ENCODE results near the gene POTEH. TPM values are rescaled to one million over a fixed set of nuclear protein-coding genes. Genes with fewer than 3 reads are reported as not detected.
"Not testable (repeated sequence)": the region's sequence is repeated elsewhere in the genome, so short reads cannot be mapped to it uniquely, and the experiment has no call there.

POTEH gene
- total RNA-seq, 1 experiment from 2014 or later = not detected

- H3K9ac ChIP-seq (ENCODE audit: low read length); H3F3A ChIP-seq (ENCODE audit: low read length, unreplicated experiment); ATAC-seq; H3K27ac ChIP-seq (ENCODE audit: low read length); BruUV-seq (replicated peaks); H3K9me2 ChIP-seq (replicated peaks; ENCODE audit: low read length); H3K4me2 ChIP-seq (ENCODE audit: low read length); H3K27me3 ChIP-seq (ENCODE audit: low read length); H3K9me3 ChIP-seq (ENCODE audit: low read length); H4K20me1 ChIP-seq (ENCODE audit: low read length); H3K4me1 ChIP-seq (ENCODE audit: insufficient read depth, low read length); CTCF ChIA-PET; POLR2A ChIA-PET (ENCODE audit: unreplicated experiment); H2AFZ ChIP-seq (ENCODE audit: low read length); H3K4me3 ChIP-seq (ENCODE audit: low read length); H3K79me2 ChIP-seq (ENCODE audit: low read length); H3K36me3 ChIP-seq (ENCODE audit: low read depth, low read length); DNase-seq; intact Hi-C loops (cut with micrococcal nuclease): not testable (repeated sequence)
These were observed 59.5 kb downstream of the POTEH start for GRCh38 chr22:15749181-15749970.

- POLR2A ChIA-PET (ENCODE audit: unreplicated experiment); BruUV-seq (replicated peaks); H2AFZ ChIP-seq (ENCODE audit: low read length); H3K4me3 ChIP-seq (ENCODE audit: low read length); H3K27ac ChIP-seq (ENCODE audit: low read length); DNase-seq; H3K9me2 ChIP-seq (replicated peaks; ENCODE audit: low read length); H3K9ac ChIP-seq (ENCODE audit: low read length); H3K36me3 ChIP-seq (ENCODE audit: low read depth, low read length); H3F3A ChIP-seq (ENCODE audit: low read length, unreplicated experiment); H3K4me1 ChIP-seq (ENCODE audit: insufficient read depth, low read length); H3K27me3 ChIP-seq (ENCODE audit: low read length); ATAC-seq; H4K20me1 ChIP-seq (ENCODE audit: low read length); CTCF ChIA-PET; H3K9me3 ChIP-seq (ENCODE audit: low read length); intact Hi-C loops (cut with micrococcal nuclease); H3K4me2 ChIP-seq (ENCODE audit: low read length); H3K79me2 ChIP-seq (ENCODE audit: low read length): not testable (repeated sequence)
These were observed 69.7 kb downstream of the POTEH start for GRCh38 chr22:15759443-15760097.

- H3K4me1 ChIP-seq (ENCODE audit: insufficient read depth, low read length); H3F3A ChIP-seq (ENCODE audit: low read length, unreplicated experiment); POLR2A ChIA-PET (ENCODE audit: unreplicated experiment); BruUV-seq (replicated peaks); ATAC-seq; H3K4me3 ChIP-seq (ENCODE audit: low read length); intact Hi-C loops (cut with micrococcal nuclease); H3K36me3 ChIP-seq (ENCODE audit: low read depth, low read length); H3K4me2 ChIP-seq (ENCODE audit: low read length); H3K27ac ChIP-seq (ENCODE audit: low read length); H3K9me3 ChIP-seq (ENCODE audit: low read length); H2AFZ ChIP-seq (ENCODE audit: low read length); DNase-seq; H4K20me1 ChIP-seq (ENCODE audit: low read length); H3K79me2 ChIP-seq (ENCODE audit: low read length); H3K9ac ChIP-seq (ENCODE audit: low read length); CTCF ChIA-PET; H3K9me2 ChIP-seq (replicated peaks; ENCODE audit: low read length); H3K27me3 ChIP-seq (ENCODE audit: low read length): not testable (repeated sequence)
These were observed 70.7 kb downstream of the POTEH start for GRCh38 chr22:15760388-15761150.

GRCh38 chr22:15761151-15761777 lies 71.4 kb downstream of the POTEH start:
- H3K4me1 ChIP-seq (ENCODE audit: insufficient read depth, low read length); POLR2A ChIA-PET (ENCODE audit: unreplicated experiment); H3K9me3 ChIP-seq (ENCODE audit: low read length); H3K27ac ChIP-seq (ENCODE audit: low read length); H3K79me2 ChIP-seq (ENCODE audit: low read length); H2AFZ ChIP-seq (ENCODE audit: low read length); H3K4me3 ChIP-seq (ENCODE audit: low read length); DNase-seq; intact Hi-C loops (cut with micrococcal nuclease); H3K9ac ChIP-seq (ENCODE audit: low read length); BruUV-seq (replicated peaks); CTCF ChIA-PET; H3F3A ChIP-seq (ENCODE audit: low read length, unreplicated experiment); H3K9me2 ChIP-seq (replicated peaks; ENCODE audit: low read length); H4K20me1 ChIP-seq (ENCODE audit: low read length); H3K4me2 ChIP-seq (ENCODE audit: low read length); H3K36me3 ChIP-seq (ENCODE audit: low read depth, low read length); ATAC-seq; H3K27me3 ChIP-seq (ENCODE audit: low read length): not testable (repeated sequence)

GRCh38 chr22:15763559-15763958 lies 73.7 kb downstream of the POTEH start:
- H3K9me3 ChIP-seq (ENCODE audit: low read length); H4K20me1 ChIP-seq (ENCODE audit: low read length); intact Hi-C loops (cut with micrococcal nuclease); H3K79me2 ChIP-seq (ENCODE audit: low read length); H3K27ac ChIP-seq (ENCODE audit: low read length); H3F3A ChIP-seq (ENCODE audit: low read length, unreplicated experiment); POLR2A ChIA-PET (ENCODE audit: unreplicated experiment); H3K4me2 ChIP-seq (ENCODE audit: low read length); BruUV-seq (replicated peaks); H3K27me3 ChIP-seq (ENCODE audit: low read length); H3K4me3 ChIP-seq (ENCODE audit: low read length); DNase-seq; ATAC-seq; H3K36me3 ChIP-seq (ENCODE audit: low read depth, low read length); H3K9ac ChIP-seq (ENCODE audit: low read length); H2AFZ ChIP-seq (ENCODE audit: low read length); H3K4me1 ChIP-seq (ENCODE audit: insufficient read depth, low read length); CTCF ChIA-PET; H3K9me2 ChIP-seq (replicated peaks; ENCODE audit: low read length): not testable (repeated sequence)
